ENCODE measurements around the gene SLC38A1.
A peak's percentile ranks its signal among the peaks of the same experiment; 100 is the strongest.

DNA sequence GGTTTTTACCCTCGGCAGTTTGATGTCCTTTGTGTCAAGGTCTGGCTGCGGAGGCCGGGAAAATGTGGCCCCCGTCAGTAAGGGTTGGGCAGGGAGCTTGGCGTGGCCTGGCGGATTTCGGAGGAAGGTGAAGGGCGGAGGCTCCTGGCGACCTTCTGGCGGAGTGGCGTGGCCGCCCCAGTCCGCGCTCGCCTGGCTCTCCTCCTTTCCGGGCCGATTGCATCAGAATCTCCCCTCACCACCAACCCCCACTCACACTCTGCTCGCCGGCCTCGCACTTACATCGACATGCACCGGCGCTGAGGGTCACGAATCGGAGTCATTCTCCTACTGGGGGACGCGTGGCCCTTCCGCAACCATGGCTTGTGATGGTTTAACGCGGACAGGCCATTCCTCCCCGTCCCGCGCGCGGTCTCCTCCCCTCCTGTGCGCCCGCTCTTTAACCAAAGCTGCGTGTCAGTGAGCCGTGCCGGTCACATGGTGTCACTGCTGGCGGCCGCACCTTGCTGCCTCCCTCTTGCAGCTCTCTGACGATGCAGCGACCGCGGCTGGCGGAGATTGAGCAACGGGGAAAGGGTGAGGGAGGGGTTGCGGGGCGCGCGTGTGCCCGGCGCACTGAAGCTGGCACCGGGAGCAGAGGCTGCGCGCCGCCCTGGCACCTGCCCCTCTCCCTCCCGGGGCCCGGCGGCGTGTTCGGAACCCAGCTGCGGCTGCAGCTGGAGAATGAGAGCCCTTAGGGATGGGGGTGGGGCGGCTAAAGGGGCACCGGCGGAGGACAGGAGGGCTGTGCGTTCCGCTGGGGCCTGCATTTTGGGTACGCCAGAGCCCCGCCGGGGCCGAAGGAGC lies at the start of gene SLC38A1:
- TF ChIP-seq CTCF (IDR thresholded peaks at IDR 0.05): no peak
- TF ChIP-seq POLR2AphosphoS5 (IDR thresholded peaks at IDR 0.05): peak; percentile 56 to 80
- TF ChIP-seq POLR2A (IDR thresholded peaks at IDR 0.05): peak in 3 of 4 donors; percentile 67 to 89 (median 73)

Data from upper lobe of left lung (tissue), 4 donors.